SU-DHL-6 (cell line): ENCODE measurements around the gene SMYD2.

Experiments
- EZH2phosphoT487 ChIP-seq: fragments of 200-600 bp; sonication (generic), shearing (Covaris generic); conservative IDR thresholded peaks from 2 replicates; pipeline ENCODE4 v1.6.1; 2018; ENCODE audit warnings: mild to moderate bottlenecking, antibody characterized with exemption, low read length, moderate library complexity, mixed read lengths
- TF ChIP-seq, protein P1 (sequence below): fragments of 200-600 bp; sonication (generic); IDR thresholded peaks from one replicate; pipeline ENCODE4 v1.5.1; 2017; ENCODE audit warnings: antibody characterized with exemption, mild to moderate bottlenecking, low read length, moderate library complexity; ENCODE audit not compliant: insufficient read depth, poor library complexity, severe bottlenecking

DNA sequence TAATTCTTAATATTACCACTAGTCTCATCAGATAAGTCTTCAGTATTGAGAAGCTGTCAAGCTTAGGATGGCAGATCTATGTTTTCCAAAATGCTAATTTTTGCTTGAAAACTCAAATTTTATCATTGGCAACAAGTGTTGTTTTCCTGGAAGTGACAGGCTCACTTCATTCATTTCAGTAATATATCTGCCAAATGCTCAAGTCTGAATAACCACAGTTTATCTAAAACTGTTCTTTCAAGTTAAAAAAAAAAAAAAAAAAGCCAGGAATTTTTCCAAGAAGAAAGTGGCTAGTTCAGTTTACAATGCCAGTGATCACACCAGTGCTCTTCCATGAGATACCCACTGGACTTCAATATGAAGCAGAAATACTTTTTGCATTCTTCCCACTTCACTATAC lies 20.6 kb downstream of the SMYD2 start:
- TF ChIP-seq, protein P1, sequence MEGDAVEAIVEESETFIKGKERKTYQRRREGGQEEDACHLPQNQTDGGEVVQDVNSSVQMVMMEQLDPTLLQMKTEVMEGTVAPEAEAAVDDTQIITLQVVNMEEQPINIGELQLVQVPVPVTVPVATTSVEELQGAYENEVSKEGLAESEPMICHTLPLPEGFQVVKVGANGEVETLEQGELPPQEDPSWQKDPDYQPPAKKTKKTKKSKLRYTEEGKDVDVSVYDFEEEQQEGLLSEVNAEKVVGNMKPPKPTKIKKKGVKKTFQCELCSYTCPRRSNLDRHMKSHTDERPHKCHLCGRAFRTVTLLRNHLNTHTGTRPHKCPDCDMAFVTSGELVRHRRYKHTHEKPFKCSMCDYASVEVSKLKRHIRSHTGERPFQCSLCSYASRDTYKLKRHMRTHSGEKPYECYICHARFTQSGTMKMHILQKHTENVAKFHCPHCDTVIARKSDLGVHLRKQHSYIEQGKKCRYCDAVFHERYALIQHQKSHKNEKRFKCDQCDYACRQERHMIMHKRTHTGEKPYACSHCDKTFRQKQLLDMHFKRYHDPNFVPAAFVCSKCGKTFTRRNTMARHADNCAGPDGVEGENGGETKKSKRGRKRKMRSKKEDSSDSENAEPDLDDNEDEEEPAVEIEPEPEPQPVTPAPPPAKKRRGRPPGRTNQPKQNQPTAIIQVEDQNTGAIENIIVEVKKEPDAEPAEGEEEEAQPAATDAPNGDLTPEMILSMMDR, result no peak
- TF ChIP-seq EZH2phosphoT487, result no peak
